NCI-H2081 treated with DMSO at 0.1 percent for 48 hours (cell line): ENCODE results near the gene MVK.
A peak's percentile ranks its signal among the peaks of the same experiment; 100 is the strongest.

Experiments used
- DNase-seq: peaks from one replicate; lab custom pipeline; 2025; lab: John Stamatoyannopoulos, UW

The MVK gene

DNA sequence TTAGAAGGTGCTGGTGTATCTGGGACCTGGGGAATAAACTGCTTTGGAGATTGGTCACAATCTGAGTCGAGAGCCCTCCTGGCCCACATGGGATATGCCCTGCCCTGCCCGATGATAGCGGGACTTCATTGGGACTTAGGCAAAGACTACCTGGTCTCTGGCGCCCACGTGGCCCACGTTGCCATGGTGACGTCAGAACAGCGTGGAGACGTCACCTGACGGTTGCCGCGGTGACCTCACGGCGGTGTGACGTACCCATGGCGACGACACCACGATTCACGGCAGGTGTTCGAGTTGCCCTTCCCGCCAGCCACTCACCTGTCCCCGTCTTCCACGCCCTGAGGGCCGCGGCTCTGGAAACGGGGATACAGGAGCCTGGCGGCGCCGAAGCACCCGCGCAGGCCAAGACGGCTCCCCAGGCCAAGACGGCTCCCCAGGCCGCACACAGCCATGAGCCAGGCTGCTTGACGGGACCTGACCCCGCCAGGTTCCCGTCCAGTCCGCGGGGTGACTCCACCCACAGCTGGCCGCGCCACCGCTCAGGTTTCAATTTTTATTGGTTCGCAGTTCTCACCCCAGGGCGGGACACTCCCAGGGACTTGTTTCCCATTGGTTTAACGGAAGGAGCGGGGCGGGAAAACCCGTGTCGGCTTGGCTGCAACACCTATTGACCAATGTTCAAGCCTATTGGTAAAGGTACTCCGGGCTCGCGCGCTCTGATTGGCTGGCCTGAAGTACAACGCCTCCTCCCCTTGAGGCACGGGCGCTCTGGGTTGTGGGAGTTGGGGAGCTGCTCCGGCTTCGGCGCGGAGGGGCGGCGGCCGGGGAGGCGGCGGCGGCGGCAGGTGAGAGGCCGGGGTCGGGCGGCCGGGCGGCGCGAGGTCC lies at the start of gene MVK, which contains the start of gene MMAB:
TSS of gene MVK (plus strand) at position 766 of the 885 bp plus-strand sequence. CDS start 1,029 bp downstream, outside the sequence.
TSS of gene MMAB (minus strand) at position 476 of the 885 bp plus-strand sequence. CDS start at position 452, 24 bp downstream.
- peak; percentile 96 for DNase-seq

DNA sequence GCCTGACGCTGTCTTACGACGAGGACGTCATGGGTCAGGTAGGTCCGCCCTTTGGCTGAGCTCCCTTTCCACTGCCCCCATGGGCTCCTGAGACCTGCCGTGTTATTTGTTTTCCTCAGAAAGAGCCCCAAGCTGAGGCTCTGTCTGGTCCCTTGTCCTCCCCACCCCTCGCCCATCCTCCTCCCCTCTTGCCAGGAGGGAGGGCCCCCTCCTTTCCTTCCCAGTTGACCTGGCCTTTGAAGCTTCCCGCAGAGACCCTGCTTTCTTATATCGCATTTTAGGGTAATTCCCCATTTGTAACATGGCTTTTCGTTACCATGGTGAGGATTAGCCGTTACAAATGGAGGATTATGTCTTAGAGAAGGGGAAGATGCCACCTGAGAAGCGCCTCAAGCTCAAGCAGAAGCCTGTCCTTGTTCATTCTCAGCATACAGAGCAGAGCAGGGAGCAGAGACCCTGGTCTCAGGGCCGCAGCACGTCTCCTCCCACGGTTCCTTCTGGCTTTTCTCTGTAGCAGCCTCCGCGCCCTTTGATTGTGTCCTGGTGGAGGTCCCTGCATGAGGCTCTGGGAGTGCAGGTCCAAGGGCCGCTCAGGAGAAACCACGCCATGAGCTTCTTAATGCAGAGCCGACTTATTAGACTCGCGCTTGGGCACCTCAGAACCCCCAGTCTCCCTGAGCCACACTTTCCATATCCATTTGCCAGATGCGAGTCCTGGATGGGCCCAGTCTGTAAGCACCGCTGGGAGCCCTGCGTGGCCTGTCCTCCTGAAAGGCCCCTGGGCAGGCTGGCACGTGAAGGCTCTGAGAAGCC lies 48.9 kb upstream of the MVK start:
- DNase-seq, result no peak

DNA sequence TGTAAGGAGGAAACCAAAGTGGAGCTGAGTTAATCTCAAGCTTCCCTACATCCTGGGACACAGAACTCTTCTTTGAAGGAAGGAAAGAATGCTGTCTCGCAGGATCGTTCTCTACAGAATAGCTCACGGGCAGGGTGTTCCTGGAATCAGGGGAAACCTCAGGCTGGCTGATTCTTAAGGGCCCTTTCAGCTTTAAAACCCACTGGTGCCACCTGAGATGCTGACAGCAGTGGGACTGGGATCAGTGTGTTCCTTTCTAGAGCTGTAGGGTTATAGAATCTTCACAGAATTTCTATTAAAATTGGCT lies 48.4 kb upstream of the MVK start:
- no peak for DNase-seq

DNA sequence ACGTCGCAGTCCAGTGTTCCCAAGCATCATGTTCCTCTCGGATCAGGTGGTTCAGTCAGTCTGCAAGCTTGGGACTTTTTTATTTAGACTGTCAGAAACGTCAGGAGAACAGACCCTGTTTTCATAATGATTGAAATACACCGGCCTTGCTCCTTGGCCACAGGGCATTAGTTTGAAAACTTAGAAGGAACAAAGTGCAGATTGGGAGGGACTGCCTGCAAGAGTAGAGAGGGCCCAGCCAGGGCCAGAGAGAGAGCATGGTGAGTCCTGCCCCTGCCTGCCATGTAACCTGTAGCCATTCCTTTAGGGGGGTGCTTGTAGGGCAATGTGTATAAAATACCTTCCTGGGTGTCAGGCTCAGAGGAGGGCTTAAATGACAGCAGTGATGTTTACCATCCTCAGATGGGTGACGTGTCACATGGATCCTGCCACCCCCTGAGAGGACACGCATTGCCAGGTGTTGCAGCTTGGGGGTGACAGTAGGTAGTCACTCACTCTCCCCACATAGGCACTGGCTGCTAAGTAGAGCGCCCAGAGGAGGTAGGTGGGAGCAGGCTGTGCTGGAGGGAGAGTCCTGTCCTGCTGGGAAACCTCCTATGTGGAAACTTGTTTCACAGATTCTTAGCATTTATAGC lies 46.0 kb upstream of the MVK start:
- DNase-seq, result no peak

DNA sequence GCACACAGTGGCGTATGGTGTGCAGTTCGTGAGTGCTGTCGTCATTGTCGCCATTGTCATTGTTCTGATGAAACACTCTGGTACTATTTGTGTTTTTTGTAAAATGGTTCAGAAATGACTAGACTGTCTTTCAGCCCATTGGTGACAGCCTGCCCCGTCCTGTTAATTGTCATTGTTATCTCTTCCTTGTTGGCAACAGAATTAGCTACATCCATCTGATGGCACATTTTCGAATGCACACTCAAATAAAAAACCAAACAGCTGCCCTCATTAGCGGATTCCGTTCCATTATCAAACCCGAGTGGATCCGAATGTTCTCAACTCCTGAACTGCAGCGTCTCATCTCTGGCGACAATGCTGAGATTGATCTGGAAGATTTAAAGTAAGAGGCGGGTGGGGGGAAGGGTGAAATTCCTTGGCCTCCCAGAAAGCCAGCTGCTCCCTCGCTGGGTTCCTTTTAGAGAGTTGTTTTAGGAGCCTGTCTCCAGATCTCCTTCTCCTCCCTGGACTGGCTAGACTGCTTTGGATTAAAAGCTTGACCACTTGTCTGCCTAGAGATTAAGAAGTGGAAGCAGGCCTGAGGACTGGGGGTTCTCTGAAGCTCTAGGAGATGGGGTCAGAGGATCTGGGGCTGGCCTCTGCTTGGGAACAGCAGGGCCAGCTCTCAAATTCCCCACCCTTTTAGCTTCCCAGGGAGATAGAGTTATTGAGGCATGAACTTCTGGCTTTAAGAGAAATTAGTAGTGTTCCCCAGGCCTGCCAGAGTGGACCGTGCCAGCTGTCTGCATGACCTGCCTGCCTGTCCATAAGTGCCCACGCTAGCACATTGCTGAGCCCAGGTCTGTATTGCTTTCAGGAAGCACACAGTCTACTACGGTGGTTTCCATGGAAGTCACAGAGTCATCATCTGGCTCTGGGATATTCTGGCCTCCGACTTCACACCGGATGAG lies 43.6 kb upstream of the MVK start:
- no peak for DNase-seq

DNA sequence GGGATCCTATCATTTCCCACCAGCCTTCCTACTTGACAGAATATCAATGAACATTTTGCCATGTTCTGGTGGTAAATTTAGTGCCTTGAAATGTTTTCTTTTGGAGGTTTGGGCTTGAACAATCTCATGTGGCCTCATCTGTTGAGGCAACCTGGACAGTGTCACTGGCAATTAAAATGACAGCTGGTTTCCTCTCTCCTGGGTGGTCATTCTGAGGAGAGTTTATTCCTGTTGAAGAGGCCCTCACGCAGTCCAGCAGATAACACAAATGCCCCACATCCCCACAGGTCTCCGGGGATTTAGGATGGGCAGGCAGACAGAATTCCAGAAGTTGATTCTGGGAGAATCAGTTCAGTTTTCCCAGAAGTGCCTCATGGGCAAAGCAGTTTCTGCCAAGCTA lies 42.2 kb upstream of the MVK start:
- no peak for DNase-seq

DNA sequence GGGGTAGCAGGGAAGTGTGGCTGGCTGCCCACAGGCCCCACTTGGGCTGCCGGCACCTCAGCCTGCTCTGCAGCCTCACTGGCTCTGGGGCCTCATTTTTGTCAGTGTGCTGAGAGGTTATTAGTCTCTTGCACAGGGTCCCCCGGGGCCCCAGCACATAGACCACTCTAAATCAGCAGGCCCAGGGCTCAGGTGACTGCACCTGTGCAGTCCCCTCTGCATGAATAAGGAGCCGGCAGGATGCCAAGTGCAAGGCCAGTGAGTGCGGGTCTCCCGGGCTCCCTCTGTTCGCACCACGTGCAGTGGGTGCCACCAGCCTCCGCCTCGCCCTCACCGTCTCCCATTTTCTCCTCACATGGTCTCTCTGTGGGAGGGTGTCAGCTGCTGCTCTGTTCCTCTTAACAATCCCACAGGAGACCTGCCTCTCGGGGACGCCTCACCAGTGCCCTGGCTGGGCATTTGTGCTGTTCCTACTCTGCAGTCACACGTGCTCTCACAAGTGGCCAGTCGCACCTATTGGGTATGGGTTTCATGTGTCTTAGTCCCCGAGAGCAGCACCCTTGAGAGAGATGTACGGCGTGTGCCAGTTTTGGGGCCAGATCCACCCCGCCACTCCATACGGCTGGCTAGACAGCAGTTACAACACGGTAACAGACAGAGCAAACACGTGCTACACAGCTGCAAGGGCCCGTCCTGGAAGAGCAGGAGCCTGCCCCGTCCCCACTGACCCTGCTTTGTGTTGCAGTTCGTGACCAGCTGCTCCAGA lies 40.7 kb upstream of the MVK start:
- DNase-seq, result no peak

DNA sequence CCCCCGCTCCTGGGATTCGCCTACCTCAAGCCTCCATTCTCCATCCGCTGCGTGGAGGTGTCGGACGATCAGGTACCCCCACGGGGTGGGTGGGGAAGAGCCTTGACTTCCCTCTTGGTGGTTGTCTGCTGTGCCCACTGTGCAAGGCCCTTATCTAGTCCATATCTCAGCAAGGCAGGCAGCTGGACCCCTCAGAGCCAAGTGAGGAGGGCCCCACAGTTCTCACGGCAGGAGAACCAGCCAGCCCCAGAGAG lies 40.2 kb upstream of the MVK start:
- no peak for DNase-seq

DNA sequence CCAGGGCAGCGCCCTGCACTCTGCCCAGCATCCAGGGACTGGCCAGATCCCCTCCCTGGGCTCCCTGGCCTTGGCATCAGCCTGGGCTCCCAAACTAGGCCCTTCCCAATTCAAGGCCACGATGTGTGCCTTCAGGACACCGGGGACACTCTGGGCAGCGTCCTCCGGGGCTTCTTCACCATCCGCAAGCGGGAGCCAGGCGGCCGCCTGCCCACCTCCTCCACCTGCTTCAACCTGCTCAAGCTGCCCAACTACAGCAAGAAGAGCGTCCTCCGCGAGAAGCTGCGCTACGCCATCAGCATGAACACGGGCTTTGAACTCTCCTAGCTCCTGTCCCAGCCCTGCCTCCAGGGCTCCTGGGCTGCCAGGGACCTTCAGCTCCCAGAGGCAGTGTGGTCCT lies 39.1 kb upstream of the MVK start:
- DNase-seq, result no peak

DNA sequence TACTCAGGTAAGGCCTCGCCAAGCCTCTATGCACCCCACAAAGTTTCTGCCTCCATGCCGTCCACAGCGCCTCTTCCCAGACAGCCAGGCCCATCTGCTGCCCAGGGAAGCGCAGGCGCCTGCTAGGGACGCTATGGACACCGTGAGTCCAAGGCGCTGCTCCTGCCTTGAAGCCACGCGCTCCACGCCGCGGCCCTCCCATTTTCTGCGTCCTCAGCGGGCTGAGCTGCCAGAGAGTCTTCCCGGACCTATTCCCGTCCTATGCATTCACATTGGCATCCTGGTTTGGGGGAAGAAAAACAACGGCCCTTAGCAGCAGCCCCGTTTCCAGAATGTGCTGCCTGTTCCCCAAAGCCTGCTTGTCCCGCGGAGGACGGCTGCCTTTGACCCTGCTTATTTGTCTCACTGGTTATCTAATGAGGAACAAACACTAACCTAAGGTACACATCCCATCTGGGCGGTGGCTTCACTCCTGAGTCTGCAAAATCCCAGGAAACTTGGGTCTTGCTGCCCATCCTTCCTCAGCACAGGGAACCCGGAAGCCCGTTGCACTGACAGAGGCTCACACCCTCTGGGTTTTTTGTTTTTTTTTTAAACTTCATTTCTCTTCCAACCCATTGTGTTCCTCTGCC lies 38.2 kb upstream of the MVK start:
- DNase-seq, result no peak

DNA sequence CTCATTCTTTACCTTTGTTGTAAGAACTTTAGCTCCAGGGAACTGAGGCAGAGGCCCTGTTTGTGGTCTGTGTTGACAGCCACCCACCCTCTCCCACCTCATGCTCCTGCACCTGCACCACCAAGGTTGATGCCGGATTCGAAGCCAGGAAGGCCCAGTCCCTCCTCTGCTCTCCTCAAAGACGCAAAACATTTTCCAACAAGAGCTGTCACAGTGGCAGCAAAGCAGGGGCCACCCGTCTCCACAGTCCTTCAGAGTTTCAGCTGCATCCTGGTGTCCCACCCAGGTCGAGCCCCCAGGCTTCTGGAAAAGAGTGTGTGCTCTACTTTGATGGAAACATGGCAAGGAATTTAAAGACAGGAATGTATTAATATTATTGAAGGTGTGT lies 37.7 kb upstream of the MVK start:
- no peak for DNase-seq

DNA sequence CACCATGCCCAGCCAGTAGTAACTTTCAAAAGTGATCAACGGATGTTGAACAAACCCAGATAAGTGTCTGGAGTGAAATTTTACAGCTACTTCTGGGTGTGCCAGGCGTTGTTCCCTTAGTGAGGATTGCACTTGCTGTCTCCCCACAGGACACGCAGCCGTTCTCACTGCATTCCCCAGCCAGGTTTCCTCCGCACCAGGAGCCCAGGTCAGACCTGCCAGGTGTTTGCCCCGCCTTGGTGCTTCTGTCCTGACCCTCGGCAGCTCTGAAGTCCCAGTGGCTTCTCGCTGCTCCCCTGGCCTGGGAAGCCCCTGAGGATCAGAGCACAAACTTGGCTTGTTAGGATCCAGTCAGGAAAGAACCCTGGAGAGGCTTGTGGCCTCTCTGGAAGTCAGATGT lies 36.5 kb upstream of the MVK start:
- DNase-seq, result no peak

DNA sequence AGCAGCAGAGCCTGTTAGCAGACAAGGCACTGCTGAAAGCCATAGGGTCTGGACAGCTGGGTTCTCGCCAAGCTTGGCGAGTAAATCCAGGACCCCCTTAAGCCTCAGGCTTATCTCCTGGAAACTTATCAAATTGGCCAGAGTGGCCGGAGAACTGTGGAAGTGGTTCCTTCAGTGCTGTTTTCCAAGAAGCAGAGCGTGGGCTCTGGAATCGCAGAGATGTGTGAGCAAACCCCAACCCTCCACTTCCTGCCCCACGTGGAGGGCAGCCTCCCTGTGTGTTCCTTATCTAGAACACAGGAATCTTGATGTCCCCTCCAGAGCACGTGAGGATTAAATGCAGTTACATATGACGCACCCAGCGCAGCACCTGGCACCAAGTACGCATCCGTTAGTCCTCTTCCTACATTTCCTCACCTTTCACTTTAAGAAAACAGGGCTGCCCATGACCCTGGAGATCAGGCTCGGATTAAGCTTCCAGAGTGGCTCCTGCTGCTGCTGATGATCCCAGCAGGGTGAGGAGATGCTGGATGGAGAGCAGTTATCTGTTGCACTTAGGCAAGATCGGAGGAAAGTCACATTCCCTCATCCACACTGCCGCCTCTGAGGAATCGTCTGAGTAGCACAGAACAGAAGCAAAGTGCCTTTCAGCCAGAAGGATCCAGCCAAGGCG lies 35.3 kb upstream of the MVK start:
- no peak for DNase-seq

DNA sequence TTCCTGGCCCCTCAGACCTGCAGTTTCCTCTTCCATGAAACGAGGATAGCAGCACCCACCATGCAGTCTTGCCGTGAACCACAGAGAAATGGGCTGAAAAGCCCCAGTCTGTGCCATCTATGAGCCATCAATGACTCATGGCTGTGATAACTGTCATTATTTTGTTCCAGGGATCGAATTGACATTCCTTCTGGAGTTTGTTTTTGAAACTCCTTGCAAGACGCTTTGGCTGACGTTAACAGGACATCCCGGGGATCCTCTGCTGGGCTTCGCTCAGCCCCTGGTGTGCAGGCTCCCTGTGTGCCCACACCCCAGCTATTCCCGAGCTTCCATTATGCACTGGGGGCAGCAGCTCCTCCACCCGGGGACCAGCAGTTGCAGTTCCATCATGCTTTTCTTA lies 34.1 kb upstream of the MVK start:
- no peak for DNase-seq

DNA sequence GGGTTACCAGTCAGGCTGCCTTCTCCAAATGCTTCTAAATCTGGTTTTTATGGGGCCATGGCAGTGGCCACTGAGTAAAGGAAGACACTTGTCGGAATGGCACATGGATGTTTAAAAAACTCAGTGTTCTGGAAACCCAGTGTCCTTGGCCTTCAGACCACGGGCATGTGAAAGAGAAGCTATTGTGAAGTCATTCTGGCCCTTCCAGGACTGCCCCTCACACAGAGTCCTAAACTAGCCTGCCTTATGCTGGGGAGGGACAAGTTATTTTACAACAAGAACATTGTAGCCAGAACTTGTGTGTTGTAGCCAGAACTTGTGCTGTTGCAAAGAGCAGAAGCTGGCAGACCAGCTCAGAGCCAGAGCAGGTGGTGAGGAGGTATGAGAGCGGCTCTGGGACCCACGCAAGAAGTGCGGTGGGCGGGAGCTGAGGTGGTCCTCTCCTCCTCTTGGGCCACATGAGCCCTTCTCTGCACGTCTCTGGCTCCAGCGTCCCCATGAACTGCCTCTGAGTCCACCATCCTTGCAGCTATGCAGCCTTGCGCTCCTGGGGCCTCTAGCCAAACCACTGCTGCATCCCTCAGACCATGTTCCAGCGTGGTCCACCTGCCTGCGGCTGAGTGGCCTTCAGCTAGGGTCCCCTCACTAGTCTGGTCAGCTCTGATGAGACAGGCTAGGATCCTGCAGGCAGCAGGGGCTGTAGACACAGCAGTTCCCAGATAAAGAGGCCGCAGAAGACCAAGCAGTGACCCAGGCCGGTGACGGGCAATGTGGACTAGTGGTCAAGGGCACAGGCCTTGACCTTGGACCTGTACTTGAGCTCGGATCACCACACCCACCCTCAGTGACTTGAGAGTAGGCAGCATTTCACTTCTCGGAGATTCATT lies 32.8 kb upstream of the MVK start:
- no peak for DNase-seq

DNA sequence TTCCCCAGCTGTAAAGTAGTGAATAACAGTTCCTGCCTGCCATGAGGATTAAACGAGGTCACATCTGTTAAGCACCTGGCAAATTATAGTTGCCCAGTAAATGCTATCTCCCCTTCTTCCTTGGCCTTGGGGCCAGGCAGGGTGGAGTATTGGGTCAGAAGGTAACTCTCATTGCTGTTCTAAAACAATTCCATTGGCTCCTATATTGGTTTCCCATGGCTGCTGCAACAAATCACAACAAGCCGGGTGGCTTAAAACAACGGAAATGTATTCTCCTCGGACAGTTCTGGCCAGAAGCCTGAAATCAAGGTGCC lies 32.2 kb upstream of the MVK start:
- DNase-seq, result no peak

DNA sequence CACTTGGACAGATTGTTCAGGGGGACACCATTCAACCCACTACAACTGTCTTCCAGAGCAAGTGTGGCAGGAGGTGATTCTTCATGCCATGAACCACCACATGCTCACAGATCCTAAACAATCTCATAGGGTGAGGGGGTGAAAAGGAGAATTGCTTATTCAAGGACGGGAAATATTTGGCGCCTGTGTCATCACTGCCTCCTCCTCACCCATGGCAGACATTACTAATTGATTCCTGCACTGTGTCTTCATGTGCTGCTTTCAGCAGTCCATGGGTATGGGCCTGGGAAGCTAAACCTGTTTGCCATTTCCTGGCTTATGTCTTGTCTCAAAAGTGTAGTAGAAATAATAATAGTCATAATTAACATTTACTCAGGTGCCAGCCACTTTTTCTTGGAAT lies 31.6 kb upstream of the MVK start:
- DNase-seq, result no peak

DNA sequence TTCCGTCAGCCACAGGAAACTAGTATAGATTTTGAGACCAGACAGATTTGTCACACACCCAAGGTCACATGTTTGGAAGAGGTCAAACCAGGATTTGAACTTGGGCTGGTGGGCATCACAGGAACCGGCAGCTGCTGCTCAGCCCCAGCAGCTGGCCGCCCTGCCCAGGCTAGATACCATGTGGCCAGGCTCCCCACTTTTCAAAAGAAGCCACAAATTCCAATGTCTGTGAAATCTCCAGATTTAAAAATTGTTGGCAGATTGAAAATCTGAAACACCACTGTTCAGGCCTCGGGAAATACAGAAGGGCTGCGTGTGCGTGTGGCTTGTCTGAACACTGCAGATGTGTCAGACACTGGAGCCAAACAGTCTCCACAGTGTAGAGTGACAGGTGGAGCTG lies 30.7 kb upstream of the MVK start:
- DNase-seq, result no peak

DNA sequence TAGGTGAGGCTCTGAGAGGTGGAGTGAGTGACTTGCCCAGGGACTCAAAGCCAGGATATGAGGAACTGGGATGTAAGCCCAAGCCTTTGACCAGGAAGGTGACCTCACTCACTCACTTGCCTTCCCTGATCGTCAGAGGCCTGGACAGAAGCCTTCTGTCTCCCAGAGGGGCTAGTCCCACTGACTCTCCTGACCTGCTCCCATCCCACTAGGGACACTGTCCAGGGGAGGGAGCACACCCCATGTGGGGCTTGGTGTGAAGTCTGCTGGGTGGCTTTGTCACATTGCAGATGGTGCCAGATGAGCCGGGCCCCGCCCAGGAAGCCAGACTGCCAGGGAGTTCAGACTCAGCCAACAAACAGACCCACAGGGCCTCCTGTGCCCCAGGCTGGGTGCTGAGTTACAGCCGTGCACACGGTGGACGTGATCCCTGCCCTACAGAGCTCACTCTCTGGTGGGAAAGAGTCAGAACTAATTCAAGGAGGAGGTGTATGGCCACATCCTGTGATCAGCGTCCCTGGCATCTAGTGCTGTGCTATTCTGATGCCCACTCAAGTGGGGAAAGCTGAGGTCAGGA lies 28.6 kb upstream of the MVK start:
- DNase-seq, result no peak
